Measurements from ENCODE around the gene RSRC1. TPM values are rescaled to one million over a fixed set of nuclear protein-coding genes. Genes with fewer than 3 reads are reported as not detected.
"Not testable (repeated sequence)": the region's sequence is repeated elsewhere in the genome, so short reads cannot be mapped to it uniquely, and the experiment has no call there.

RSRC1 gene
- total and polyA plus RNA-seq, 2 donors (not counting 1 experiment from before 2014, with no cell fraction given): 12.6 to 43.1 TPM

GRCh38 chr3:158226429-158226828 lies 116.5 kb downstream of the RSRC1 start:
- no peak for DNase-seq (ENCODE audit: low read depth in 2 of 2)
- Histone ChIP-seq H3K27ac (ENCODE audit: insufficient read depth, low read length) (no peak overlapping the region), H2AFZ (ENCODE audit: low read length) (no peak overlapping the region), H3K4me1 (ENCODE audit: control insufficient read depth, extremely low read depth, insufficient read depth, low read length) (no peaks in the 10 kb centered on the region), H3K9ac (ENCODE audit: insufficient read depth, low read length) (no peak overlapping the region), H3K4me2 (ENCODE audit: extremely low read depth, insufficient read depth, low read length) (no peak overlapping the region), H4K20me1 (ENCODE audit: control insufficient read depth, extremely low read depth, insufficient read depth, low read length) (no peaks in the 10 kb centered on the region), H3K4me3 (replicated peaks in 1 of 4; ENCODE audit: control extremely low read depth in 1 of 4, insufficient read depth in 1 of 4, low read depth in 3 of 4, low read length in 4 of 4) (no peak overlapping the region), H3K79me2 (ENCODE audit: control insufficient read depth, insufficient read depth, low read length) (no peaks in the 10 kb centered on the region), H3K9me3 (ENCODE audit: control insufficient read depth, insufficient read depth, low read depth, low read length) (no peaks in the 10 kb centered on the region), H3K27me3 (ENCODE audit: control insufficient read depth, insufficient read depth, low read length) (no peaks in the 10 kb centered on the region), H3K36me3 (ENCODE audit: control insufficient read depth, insufficient read depth, low read length) (no peaks in the 10 kb centered on the region)
- TF ChIP-seq CTCF (conservative IDR thresholded peaks at IDR 0.05 in 1 of 2, IDR thresholded peaks at IDR 0.05 in 1 of 2; ENCODE audit: low read depth in 1 of 2, low read length in 2 of 2): no peak
- no peak for TF ChIP-seq EZH2 (IDR thresholded peaks at IDR 0.05; ENCODE audit: low read length, missing control alignments)

GRCh38 chr3:158228942-158229341 lies 119.1 kb downstream of the RSRC1 start:
- H3K79me2 ChIP-seq (ENCODE audit: control insufficient read depth, insufficient read depth, low read length); H3K27me3 ChIP-seq (ENCODE audit: control insufficient read depth, insufficient read depth, low read length); H3K9me3 ChIP-seq (ENCODE audit: control insufficient read depth, insufficient read depth, low read depth, low read length); DNase-seq (ENCODE audit: low read depth in 2 of 2); H3K4me3 ChIP-seq (replicated peaks in 1 of 4; ENCODE audit: control extremely low read depth in 1 of 4, insufficient read depth in 1 of 4, low read depth in 3 of 4, low read length in 4 of 4); H3K36me3 ChIP-seq (ENCODE audit: control insufficient read depth, insufficient read depth, low read length); H3K9ac ChIP-seq (ENCODE audit: insufficient read depth, low read length); H3K4me1 ChIP-seq (ENCODE audit: control insufficient read depth, extremely low read depth, insufficient read depth, low read length); H3K27ac ChIP-seq (ENCODE audit: insufficient read depth, low read length); H2AFZ ChIP-seq (ENCODE audit: low read length); H3K4me2 ChIP-seq (ENCODE audit: extremely low read depth, insufficient read depth, low read length); H4K20me1 ChIP-seq (ENCODE audit: control insufficient read depth, extremely low read depth, insufficient read depth, low read length): not testable (repeated sequence)

GRCh38 chr3:158233791-158234190 lies 123.9 kb downstream of the RSRC1 start:
- H3K9me3 ChIP-seq (ENCODE audit: control insufficient read depth, insufficient read depth, low read depth, low read length): no peaks in the 10 kb centered on the region
- H3K27me3 ChIP-seq (ENCODE audit: control insufficient read depth, insufficient read depth, low read length): no peaks in the 10 kb centered on the region
- H3K4me1 ChIP-seq (ENCODE audit: control insufficient read depth, extremely low read depth, insufficient read depth, low read length): no peaks in the 10 kb centered on the region
- H2AFZ ChIP-seq (ENCODE audit: low read length): no peak overlapping the region
- DNase-seq (ENCODE audit: low read depth in 2 of 2): no peak
- H3K36me3 ChIP-seq (ENCODE audit: control insufficient read depth, insufficient read depth, low read length): no peaks in the 10 kb centered on the region
- no peaks in the 10 kb centered on the region for H4K20me1 ChIP-seq (ENCODE audit: control insufficient read depth, extremely low read depth, insufficient read depth, low read length)
- no peaks in the 10 kb centered on the region for H3K79me2 ChIP-seq (ENCODE audit: control insufficient read depth, insufficient read depth, low read length)
- H3K4me3 ChIP-seq (replicated peaks in 1 of 4; ENCODE audit: control extremely low read depth in 1 of 4, insufficient read depth in 1 of 4, low read depth in 3 of 4, low read length in 4 of 4): no peak overlapping the region
- H3K27ac ChIP-seq (ENCODE audit: insufficient read depth, low read length): no peak overlapping the region
- H3K9ac ChIP-seq (ENCODE audit: insufficient read depth, low read length): no peak overlapping the region
- H3K4me2 ChIP-seq (ENCODE audit: extremely low read depth, insufficient read depth, low read length): no peak overlapping the region
- TF ChIP-seq CTCF (conservative IDR thresholded peaks at IDR 0.05 in 1 of 2, IDR thresholded peaks at IDR 0.05 in 1 of 2; ENCODE audit: low read depth in 1 of 2, low read length in 2 of 2) (no peak), EZH2 (IDR thresholded peaks at IDR 0.05; ENCODE audit: low read length, missing control alignments) (no peak)
